SU-DHL-6 (cell line): Measurements from ENCODE around the gene KRTAP10-5.

Experiments
- H2AFZ ChIP-seq: fragments of 200-600 bp; sonication (generic); 2 replicates; pipeline ENCODE4 v1.6.1; 2014; ENCODE audit warnings: low read depth, mild to moderate bottlenecking, moderate library complexity, mixed read lengths, antibody characterized with exemption, low read length; ENCODE audit not compliant: severe bottlenecking
- H3F3A ChIP-seq: fragments of 200-600 bp; shearing (Covaris generic); 2 replicates; pipeline ENCODE4 v1.6.0; 2016; ENCODE audit warnings: antibody characterized with exemption, mild to moderate bottlenecking; ENCODE audit not compliant: insufficient read depth
- H3K27ac ChIP-seq: fragments of 200-600 bp; sonication (generic); 2 replicates; pipeline ENCODE4 v1.5.1; 2016; ENCODE audit warnings: low read depth, mild to moderate bottlenecking, low read length, moderate library complexity, mixed read lengths
- H3K27me3 ChIP-seq: fragments of 200-600 bp; sonication (generic), shearing (Covaris generic); 2 replicates; pipeline ENCODE4 v1.6.0; 2014; ENCODE audit warnings: mild to moderate bottlenecking, low read length
- H3K36me3 ChIP-seq: fragments of 200-600 bp; sonication (generic); 2 replicates; pipeline ENCODE4 v1.6.1; 2014; ENCODE audit warnings: mild to moderate bottlenecking, low read length, mixed read lengths
- H3K4me2 ChIP-seq: fragments of 300-600, 200-600 bp; shearing (Covaris generic), sonication (generic); 2 replicates; pipeline ENCODE4 v1.6.0; 2014; ENCODE audit warnings: low read length, low read depth, mild to moderate bottlenecking; ENCODE audit not compliant: poor library complexity, severe bottlenecking
- H3K4me3 ChIP-seq: fragments of 200-600 bp; sonication (generic); 2 replicates; pipeline ENCODE4 v1.5.1; 2014; ENCODE audit warnings: antibody characterized with exemption, low read length, mild to moderate bottlenecking, mixed read lengths; ENCODE audit not compliant: insufficient read depth, poor library complexity, severe bottlenecking
- H3K79me2 ChIP-seq: fragments of 200-600 bp; sonication (generic); 2 replicates; pipeline ENCODE4 v1.6.1; 2014; ENCODE audit warnings: mild to moderate bottlenecking, low read length, moderate library complexity; ENCODE audit not compliant: insufficient read depth
- H3K9ac ChIP-seq: fragments of 200-600 bp; sonication (generic); 2 replicates; pipeline ENCODE4 v1.7.0; 2014; ENCODE audit warnings: mild to moderate bottlenecking, low read length
- H3K9me2 ChIP-seq: fragments of 200-600 bp; sonication (generic); replicated peaks from 2 replicates; pipeline ENCODE4 v1.6.1; 2014; ENCODE audit warnings: low read length; ENCODE audit not compliant: insufficient read depth
- H3K9me3 ChIP-seq: fragments of 200-600 bp; sonication (generic); 2 replicates; pipeline ENCODE4 v1.6.1; 2014; ENCODE audit warnings: low read length, mixed read lengths; ENCODE audit not compliant: insufficient read depth
- H4K20me1 ChIP-seq: fragments of 200-600 bp; sonication (generic); 2 replicates; pipeline ENCODE4 v1.6.1; 2014; ENCODE audit warnings: low read depth, mild to moderate bottlenecking, antibody characterized with exemption, low read length, moderate library complexity, mixed read lengths
- CTCF ChIP-seq: fragments of 200-600 bp; sonication (generic); IDR thresholded peaks from one replicate; pipeline ENCODE4 v1.5.1; 2017; ENCODE audit warnings: antibody characterized with exemption, mild to moderate bottlenecking, low read length, moderate library complexity; ENCODE audit not compliant: insufficient read depth, poor library complexity, severe bottlenecking
- EZH2phosphoT487 ChIP-seq: fragments of 200-600 bp; sonication (generic), shearing (Covaris generic); conservative IDR thresholded peaks from 2 replicates; pipeline ENCODE4 v1.6.1; 2018; ENCODE audit warnings: mild to moderate bottlenecking, antibody characterized with exemption, low read length, moderate library complexity, mixed read lengths

Gene KRTAP10-5

GRCh38 chr21:44529503-44530125 lies 50.8 kb downstream of the KRTAP10-5 start:
- Histone ChIP-seq H3K36me3 (no peaks in the 10 kb centered on the region), H3K4me3 (no peak overlapping the region), H2AFZ (no peak overlapping the region), H3K4me2 (no peak overlapping the region), H3K27ac (no peak overlapping the region), H3F3A (no peaks in the 10 kb centered on the region), H3K9me2 (no peaks in the 10 kb centered on the region), H4K20me1 (no peaks in the 10 kb centered on the region), H3K9me3 (peaks cover 2% of the 10 kb centered on the region; the same call in 1 of the 2 replicates), H3K27me3 (no peaks in the 10 kb centered on the region), H3K9ac (no peak overlapping the region), H3K79me2 (no peaks in the 10 kb centered on the region)
- TF ChIP-seq CTCF (no peak), EZH2phosphoT487 (no peak)
